HG03095 (cell line): ENCODE measurements around the gene DOCK9.

ENCODE experiments used
- ATAC-seq: cut with Tn5 transposase; IDR thresholded peaks from one replicate; pipeline ENCODE4 v1.9.1; 2021; ENCODE audit warnings: moderate library complexity; ENCODE audit not compliant: unreplicated experiment

Gene DOCK9

GRCh38 chr13:98998831-98999638 is 21.2 kb upstream of the DOCK9 start:
- ATAC-seq, result no peak

GRCh38 chr13:98997738-98998641 is 20.1 kb upstream of the DOCK9 start:
- no peak for ATAC-seq

GRCh38 chr13:98997011-98997730 is 19.3 kb upstream of the DOCK9 start:
- no peak for ATAC-seq

- no peak for ATAC-seq
Measured at GRCh38 chr13:98996046-98996445, 18.2 kb upstream of the DOCK9 start.

- no peak for ATAC-seq
Measured at GRCh38 chr13:98994896-98995295, 17.0 kb upstream of the DOCK9 start.

- ATAC-seq, result no peak
Measured at GRCh38 chr13:98994080-98994479, 16.2 kb upstream of the DOCK9 start.

- no peak for ATAC-seq
Measured at GRCh38 chr13:98992355-98992754, 14.5 kb upstream of the DOCK9 start.

GRCh38 chr13:98990701-98991100 is 12.8 kb upstream of the DOCK9 start:
- no peak for ATAC-seq

- no peak for ATAC-seq
Measured at GRCh38 chr13:98989469-98990235, 11.8 kb upstream of the DOCK9 start.

- ATAC-seq, result no peak
Measured at GRCh38 chr13:98988780-98989179, 10.9 kb upstream of the DOCK9 start.

- no peak for ATAC-seq
Measured at GRCh38 chr13:98988277-98988676, 10.4 kb upstream of the DOCK9 start.

- no peak for ATAC-seq
Measured at GRCh38 chr13:98987275-98987674, 9.4 kb upstream of the DOCK9 start.

- no peak for ATAC-seq
Measured at GRCh38 chr13:98986226-98986846, 8.5 kb upstream of the DOCK9 start.

- no peak for ATAC-seq
Measured at GRCh38 chr13:98985591-98985990, 7.7 kb upstream of the DOCK9 start.

- no peak for ATAC-seq
Measured at GRCh38 chr13:98984983-98985382, 7.1 kb upstream of the DOCK9 start.

- ATAC-seq, result no peak
Measured at GRCh38 chr13:98984118-98984517, 6.3 kb upstream of the DOCK9 start.

- ATAC-seq, result no peak
Measured at GRCh38 chr13:98983182-98983581, 5.3 kb upstream of the DOCK9 start.

GRCh38 chr13:98981369-98982080 is 3.7 kb upstream of the DOCK9 start:
- no peak for ATAC-seq

GRCh38 chr13:98979012-98979660 is 1.3 kb upstream of the DOCK9 start:
- no peak for ATAC-seq
